HepG2 (cell line): ENCODE data around the gene COX6A2. TPM values are rescaled to one million over a fixed set of nuclear protein-coding genes. Genes with fewer than 3 reads are reported as not detected.

ENCODE experiments used
- AGO1 ChIP-seq: fragments of 200-400 bp; formaldehyde crosslinking; IDR thresholded peaks from 2 replicates; pipeline ENCODE4 v1.6.1; 2017; ENCODE audit warnings: mild to moderate bottlenecking, low read depth, low read length, moderate library complexity; ENCODE audit not compliant: poor library complexity, severe bottlenecking
- ASH2L ChIP-seq: fragments of 300-600, 200-600 bp; sonication (generic); IDR thresholded peaks from 2 replicates; pipeline ENCODE4 v1.7.0; 2017; ENCODE audit warnings: low read depth, mild to moderate bottlenecking, moderate library complexity, mixed read lengths, low read length; ENCODE audit not compliant: insufficient read length
- FOSL1 ChIP-seq: sonication (generic); formaldehyde crosslinking; IDR thresholded peaks from 2 replicates; pipeline ENCODE4 v1.9.0; 2021; ENCODE audit warnings: missing genetic modification reagents, borderline replicate concordance
- FOXO1 ChIP-seq: sonication (generic); formaldehyde crosslinking; IDR thresholded peaks from 2 replicates; pipeline ENCODE4 v1.4.0; 2020; ENCODE audit warnings: missing genetic modification reagents
- HCFC1 ChIP-seq: fragments of 150-350 bp; IDR thresholded peaks from 2 replicates; pipeline ENCODE4 v1.6.1; 2014; ENCODE audit warnings: low read depth, low read length
- IRF9 ChIP-seq: sonication (generic); formaldehyde crosslinking; IDR thresholded peaks from 2 replicates; pipeline ENCODE4 v1.8.0; 2022; ENCODE audit warnings: missing genetic modification reagents, mild to moderate bottlenecking, borderline replicate concordance
- JUNB ChIP-seq: sonication (generic); formaldehyde crosslinking; IDR thresholded peaks from 2 replicates; pipeline ENCODE4 v1.8.0; 2022; ENCODE audit warnings: missing genetic modification reagents, mild to moderate bottlenecking, borderline replicate concordance
- JUND ChIP-seq: sonication (generic); formaldehyde crosslinking; IDR thresholded peaks from 2 replicates; pipeline ENCODE4 v1.8.0; 2022; ENCODE audit warnings: mild to moderate bottlenecking, missing genetic modification reagents
- MXD4 ChIP-seq: IDR thresholded peaks from 2 replicates; pipeline ENCODE4 v1.6.1; 2016; ENCODE audit warnings: mild to moderate bottlenecking, missing biosample characterization, missing genetic modification reagents
- NFIC ChIP-seq: IDR thresholded peaks from 2 replicates; pipeline ENCODE4 v1.6.1; 2012; ENCODE audit warnings: mild to moderate bottlenecking, low read length, inconsistent platforms
- NKX3-1 ChIP-seq: sonication (generic); formaldehyde crosslinking; IDR thresholded peaks from 2 replicates; pipeline ENCODE4 v1.5.0; 2020; ENCODE audit warnings: missing genetic modification reagents
- PRPF4 ChIP-seq: fragments of 200-400 bp; formaldehyde crosslinking; IDR thresholded peaks from 2 replicates; pipeline ENCODE4 v1.6.1; 2016; ENCODE audit warnings: low read length, low read depth; ENCODE audit not compliant: poor library complexity, severe bottlenecking
- SP5 ChIP-seq: IDR thresholded peaks from 2 replicates; pipeline ENCODE4 v1.6.1; 2016; ENCODE audit warnings: low read depth, borderline replicate concordance
- ZBTB43 ChIP-seq: sonication (generic); formaldehyde crosslinking; conservative IDR thresholded peaks from 2 replicates; pipeline ENCODE4 v1.4.0; 2020; ENCODE audit warnings: missing genetic modification reagents
- ZMAT3 ChIP-seq: sonication (generic); formaldehyde crosslinking; conservative IDR thresholded peaks from 2 replicates; pipeline ENCODE4 v1.7.0; 2021; ENCODE audit warnings: missing genetic modification reagents
- ZNF562 ChIP-seq: sonication (generic); formaldehyde crosslinking; IDR thresholded peaks from 2 replicates; pipeline ENCODE4 v1.8.0; 2022; ENCODE audit warnings: missing genetic modification reagents, borderline replicate concordance
- ZNF644 ChIP-seq: IDR thresholded peaks from 2 replicates; pipeline ENCODE4 v1.6.1; 2016; ENCODE audit warnings: low read depth
- ZSCAN22 ChIP-seq: sonication (generic); formaldehyde crosslinking; IDR thresholded peaks from 2 replicates; pipeline ENCODE4 v1.4.0; 2020; ENCODE audit warnings: mild to moderate bottlenecking, missing genetic modification reagents
- polyA plus RNA-seq, 8 experiments: library from polyadenylated mRNA; depleted of rRNA in 3 of 8; stranded (reverse) in 7 of 8; unstranded in 1 of 8; fragments of >200 nt; fragmentation: Illumina TruSeq in 4 of 8; extraction: Trizol in 4 of 8; gene quantifications; 2 replicates each; pipeline versions ENCODE4 v1.2.1 to v1.2.3, GENCODE V29; 2011 to 2016; ENCODE audit warnings: low read depth in 4 of 8, missing spikeins in 1 of 8, mixed read lengths in 1 of 8; ENCODE audit not compliant: insufficient read depth in 1 of 8
- total RNA-seq, 5 experiments: library from RNA; depleted of rRNA; stranded (reverse); fragments of >200 nt; fragmentation: Illumina TruSeq; extraction: Trizol; gene quantifications; 2 replicates each; pipeline ENCODE4 v1.2.3, GENCODE V29; 2016; ENCODE audit warnings: low read depth in 1 of 5
- TF ChIP-seq, protein P1 (sequence below), 2 experiments: sonication (generic) in 1 of 2; formaldehyde crosslinking in 1 of 2; IDR thresholded peaks; 2 replicates each; pipeline versions ENCODE4 v1.4.0 to v1.6.1; 2016 to 2020; ENCODE audit warnings: borderline replicate concordance in 1 of 2, low read depth in 1 of 2, mild to moderate bottlenecking in 1 of 2, missing genetic modification reagents in 1 of 2
- TF ChIP-seq, protein P2 (sequence below): IDR thresholded peaks from 2 replicates; pipeline ENCODE4 v1.6.1; 2016; ENCODE audit warnings: control low read depth

COX6A2 gene
- total and polyA plus RNA-seq, 2 of the 13 experiments (the other 11 are each of a cell fraction or from before 2014, with no cell fraction given), result not detected

GRCh38 chr16:31477220-31478216 lies 49.4 kb upstream of the COX6A2 start (continued):
- TF ChIP-seq, protein P1, sequence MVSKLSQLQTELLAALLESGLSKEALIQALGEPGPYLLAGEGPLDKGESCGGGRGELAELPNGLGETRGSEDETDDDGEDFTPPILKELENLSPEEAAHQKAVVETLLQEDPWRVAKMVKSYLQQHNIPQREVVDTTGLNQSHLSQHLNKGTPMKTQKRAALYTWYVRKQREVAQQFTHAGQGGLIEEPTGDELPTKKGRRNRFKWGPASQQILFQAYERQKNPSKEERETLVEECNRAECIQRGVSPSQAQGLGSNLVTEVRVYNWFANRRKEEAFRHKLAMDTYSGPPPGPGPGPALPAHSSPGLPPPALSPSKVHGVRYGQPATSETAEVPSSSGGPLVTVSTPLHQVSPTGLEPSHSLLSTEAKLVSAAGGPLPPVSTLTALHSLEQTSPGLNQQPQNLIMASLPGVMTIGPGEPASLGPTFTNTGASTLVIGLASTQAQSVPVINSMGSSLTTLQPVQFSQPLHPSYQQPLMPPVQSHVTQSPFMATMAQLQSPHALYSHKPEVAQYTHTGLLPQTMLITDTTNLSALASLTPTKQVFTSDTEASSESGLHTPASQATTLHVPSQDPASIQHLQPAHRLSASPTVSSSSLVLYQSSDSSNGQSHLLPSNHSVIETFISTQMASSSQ (IDR thresholded peaks at IDR 0.05; ENCODE audit: low read depth), result no peak
- TF ChIP-seq, protein P1 (CRISPR knock-in tag; IDR thresholded peaks at IDR 0.05; ENCODE audit: borderline replicate concordance), result peak; percentile 42; the same call in 1 of the 2 replicates
- TF ChIP-seq JUNB (CRISPR knock-in tag), result no peak
- no peak; the same call in 1 of the 2 replicates for TF ChIP-seq HCFC1
- no peak for TF ChIP-seq ZNF562 (CRISPR knock-in tag)
- TF ChIP-seq ZBTB43, result 0 out of 2 replicates have a peak, but pooled peaks have one; percentile 48
- no peak for TF ChIP-seq PRPF4
- peak; percentile 76 for TF ChIP-seq IRF9 (CRISPR knock-in tag)
- no peak for TF ChIP-seq AGO1
- no peak for TF ChIP-seq NKX3-1 (CRISPR knock-in tag)
- peak; percentile 75 for TF ChIP-seq MXD4 (CRISPR knock-in tag)
- TF ChIP-seq ZMAT3, result peak; percentile 82
- TF ChIP-seq, protein P2, sequence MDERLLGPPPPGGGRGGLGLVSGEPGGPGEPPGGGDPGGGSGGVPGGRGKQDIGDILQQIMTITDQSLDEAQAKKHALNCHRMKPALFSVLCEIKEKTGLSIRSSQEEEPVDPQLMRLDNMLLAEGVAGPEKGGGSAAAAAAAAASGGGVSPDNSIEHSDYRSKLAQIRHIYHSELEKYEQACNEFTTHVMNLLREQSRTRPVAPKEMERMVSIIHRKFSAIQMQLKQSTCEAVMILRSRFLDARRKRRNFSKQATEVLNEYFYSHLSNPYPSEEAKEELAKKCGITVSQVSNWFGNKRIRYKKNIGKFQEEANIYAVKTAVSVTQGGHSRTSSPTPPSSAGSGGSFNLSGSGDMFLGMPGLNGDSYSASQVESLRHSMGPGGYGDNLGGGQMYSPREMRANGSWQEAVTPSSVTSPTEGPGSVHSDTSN (CRISPR knock-in tag), result no peak
- no peak for TF ChIP-seq ZSCAN22 (CRISPR knock-in tag)
- 0 out of 2 replicates have a peak, but pooled peaks have one; percentile 8 for TF ChIP-seq FOSL1 (CRISPR knock-in tag)
- no peak for TF ChIP-seq ZNF644
- peak; percentile 87 for TF ChIP-seq ASH2L
- peak; percentile 60 for TF ChIP-seq FOXO1 (CRISPR knock-in tag)
- no peak for TF ChIP-seq NFIC
- TF ChIP-seq SP5, result peak; percentile 84
- TF ChIP-seq JUND, result no peak; the same call in 1 of the 2 replicates
